ENCODE results near the gene TEDC1. TPM values are rescaled to one million over a fixed set of nuclear protein-coding genes. Genes with fewer than 3 reads are reported as not detected.

Gene TEDC1
- total RNA-seq, 1 donor from 2014 or later: 3.8 TPM

DNA sequence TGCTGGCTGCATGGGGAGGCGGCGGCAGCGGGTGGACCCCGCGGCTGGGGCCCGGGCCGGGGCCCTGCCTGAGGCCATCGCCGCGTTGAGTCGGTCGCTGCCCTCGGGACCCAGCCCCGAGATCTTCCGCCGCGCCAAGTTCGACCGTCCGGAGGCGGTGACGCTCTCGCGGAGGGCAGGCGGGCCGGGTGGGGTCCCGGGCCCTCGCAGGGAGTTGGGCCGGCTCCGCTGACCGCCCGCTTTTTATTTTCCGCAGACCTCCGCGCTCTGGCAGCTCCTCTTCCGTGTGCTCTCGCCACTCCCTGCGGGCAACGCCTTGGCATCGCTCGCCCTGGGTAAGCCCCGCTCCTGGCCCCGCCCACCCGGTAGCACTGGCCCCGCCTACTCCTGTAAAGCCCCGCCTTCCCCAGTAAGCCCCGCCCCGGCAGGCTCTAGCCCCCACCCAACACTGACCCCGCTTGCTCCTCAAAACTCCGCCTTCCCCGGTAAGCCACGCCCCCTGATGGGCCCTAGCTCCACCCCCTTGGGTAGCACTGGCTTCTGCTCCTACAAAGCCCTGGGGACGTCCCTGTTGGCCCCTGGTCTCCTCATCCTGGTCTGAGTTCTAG, 424 bp downstream of the TEDC1 start:
- peak; percentile 88 for DNase-seq (ENCODE audit: low spot score)
- intact Hi-C loops (cut with DNase I): loop anchor here (2.0 to 5.0 kb wide), 2 partner anchors 17 to 36 kb away; partner anchors contain the start of genes CRIP2 and TMEM121

DNA sequence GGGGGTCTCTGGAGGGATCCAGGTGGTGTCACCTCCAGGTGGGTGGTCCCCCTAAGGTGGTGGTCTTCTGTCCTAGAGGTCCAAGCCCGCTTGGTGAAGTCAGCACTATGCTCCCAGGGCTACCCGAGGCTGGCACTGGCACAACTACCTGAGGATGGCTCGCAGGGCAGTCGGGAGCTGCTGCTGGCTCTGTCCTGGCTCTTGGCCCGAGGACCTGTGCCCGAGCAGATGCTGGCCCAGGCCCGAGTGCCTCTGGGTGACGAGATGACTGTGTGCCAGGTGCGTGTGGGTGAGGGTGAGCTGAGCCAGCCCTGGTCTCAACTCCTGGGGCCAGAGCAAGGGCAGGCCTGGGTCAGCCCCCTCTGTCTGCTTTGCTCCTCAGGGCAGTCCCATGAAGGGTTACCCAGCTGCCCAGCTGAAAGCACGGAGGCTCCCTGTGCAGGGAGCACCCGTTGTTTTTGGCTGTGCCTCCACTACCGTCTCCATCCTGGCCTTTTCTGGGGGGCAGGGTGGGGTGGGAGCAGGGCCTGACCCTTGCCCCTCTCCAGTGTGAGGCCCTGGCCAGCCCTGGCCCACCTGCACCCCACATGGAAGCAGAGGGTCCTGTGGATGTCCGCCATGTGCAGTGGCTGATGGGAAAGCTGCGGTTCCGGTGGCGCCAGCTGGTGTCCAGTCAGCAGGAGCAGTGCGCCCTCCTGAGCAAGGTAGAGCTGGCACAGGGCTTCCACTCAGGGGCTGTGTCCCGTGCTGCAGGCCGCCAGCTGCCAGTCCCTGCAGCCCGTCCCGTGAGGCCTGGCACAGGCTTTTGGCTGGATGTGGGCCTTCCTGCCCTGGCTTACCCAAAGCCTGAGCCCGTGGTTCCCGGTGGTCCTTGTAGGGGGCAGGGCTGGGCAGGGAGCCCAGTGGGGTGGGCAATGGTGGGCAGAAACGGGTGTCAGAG, 1.3 kb downstream of the TEDC1 start:
- no peak for DNase-seq (ENCODE audit: low spot score)
- intact Hi-C loops (cut with DNase I): loop anchor here (5.0 kb wide), 1 partner anchor 35 kb away; the partner anchor contains the start of gene TMEM121

DNA sequence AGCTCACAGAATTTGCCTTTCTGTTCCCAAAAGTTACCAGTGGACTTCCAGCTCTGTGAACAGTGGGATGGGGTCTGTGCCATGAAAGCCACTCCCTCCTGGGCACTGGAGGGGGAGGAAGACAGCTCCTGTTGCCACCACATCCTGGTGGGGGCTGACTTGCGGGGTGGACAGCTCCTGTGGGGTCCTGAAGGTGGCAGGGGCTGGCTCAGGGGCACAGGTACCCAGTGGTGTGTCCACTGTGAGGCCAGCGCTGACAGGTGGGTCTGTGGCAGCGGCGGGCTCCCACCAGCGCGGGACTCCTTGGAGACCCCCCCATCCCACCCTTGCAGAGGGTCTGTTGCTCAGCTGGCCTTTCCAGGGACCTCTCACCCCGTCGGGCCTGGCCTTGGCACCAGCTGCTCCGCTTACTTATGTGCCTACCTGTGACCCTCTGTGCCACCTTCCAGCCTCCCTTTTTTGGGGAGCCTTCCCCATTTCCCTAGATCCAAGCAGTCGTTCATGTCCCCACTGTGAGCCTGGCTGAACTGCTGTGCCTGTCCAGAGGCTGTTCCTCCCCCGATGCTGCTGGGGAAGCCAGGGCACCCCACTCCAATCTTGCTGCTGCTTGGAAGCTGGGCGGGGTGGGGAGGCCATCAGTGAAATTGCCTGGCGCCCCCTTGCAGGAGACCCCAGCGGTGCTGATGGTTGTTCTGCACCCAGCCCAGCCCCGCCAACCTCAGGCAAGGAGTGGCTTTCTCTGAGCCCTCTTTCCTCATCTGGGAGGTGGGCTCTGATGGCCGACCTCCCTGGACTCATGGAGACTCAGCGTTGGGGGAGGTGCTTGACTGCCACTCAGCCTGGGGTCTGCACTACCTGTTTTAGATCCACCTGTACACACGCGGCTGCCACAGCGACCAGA, 2.2 kb downstream of the TEDC1 start:
- peak; percentile 74 for DNase-seq (ENCODE audit: low spot score)
- intact Hi-C loops (cut with DNase I): loop anchor here (5.0 kb wide), 1 partner anchor 34 kb away; the partner anchor contains the start of gene TMEM121

DNA sequence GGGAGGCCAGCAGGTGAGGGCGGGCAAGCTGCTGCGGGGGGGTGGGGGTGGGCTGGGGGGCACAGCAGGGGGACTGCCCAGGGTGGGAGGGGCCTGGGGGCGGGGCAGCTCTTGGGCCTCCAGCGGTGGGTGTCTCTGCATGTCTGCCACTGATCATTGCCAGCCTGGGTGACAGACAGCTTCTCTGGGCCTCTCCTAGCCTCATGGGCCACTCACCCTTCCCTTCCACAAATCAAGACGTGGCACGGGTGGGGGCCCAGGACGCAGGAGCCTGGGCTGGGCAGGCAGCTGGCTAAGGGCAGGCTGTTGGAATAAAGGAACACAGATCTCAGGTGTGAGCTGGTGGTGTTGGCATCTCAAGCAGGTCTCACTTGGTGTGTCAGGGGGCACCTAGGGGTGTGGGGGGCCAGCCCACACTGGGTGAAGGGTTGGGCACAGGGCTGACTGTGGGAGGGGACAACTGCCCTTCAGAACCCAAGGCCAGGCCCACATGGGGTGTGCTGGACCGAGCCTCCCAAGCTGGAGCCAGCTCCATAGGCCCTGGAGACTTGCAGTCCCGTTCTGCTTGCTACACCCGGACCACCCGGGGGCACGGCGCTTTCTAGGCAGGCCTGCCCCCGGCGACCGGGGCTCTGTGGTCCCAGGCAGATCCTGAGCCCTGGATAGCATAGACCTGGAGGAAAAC, 3.0 kb downstream of the TEDC1 start:
- intact Hi-C loops (cut with DNase I): loop anchor here (5.0 kb wide), 1 partner anchor 33 kb away; the partner anchor contains the start of gene TMEM121
- DNase-seq (ENCODE audit: low spot score): no peak

DNA sequence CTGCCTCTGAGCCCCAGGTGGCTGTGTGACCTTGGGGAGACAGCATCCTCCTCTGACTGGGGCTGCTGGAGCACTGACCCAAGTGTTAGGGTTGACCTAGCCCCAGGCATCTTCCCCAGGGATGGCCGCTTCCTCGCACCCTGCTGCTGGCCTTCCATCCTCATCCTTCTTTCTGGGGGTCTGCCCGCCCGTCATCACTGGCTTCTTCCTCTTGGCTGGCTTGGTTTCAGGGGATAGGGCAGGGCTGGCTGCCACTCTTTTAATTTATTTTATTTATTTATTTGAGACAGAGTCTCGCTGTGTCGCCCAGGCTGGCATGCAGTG, 3.5 kb downstream of the TEDC1 start:
- DNase-seq (ENCODE audit: low spot score): no peak
- intact Hi-C loops (cut with DNase I): loop anchor here (5.0 kb wide), 1 partner anchor 33 kb away; the partner anchor contains the start of gene TMEM121

DNA sequence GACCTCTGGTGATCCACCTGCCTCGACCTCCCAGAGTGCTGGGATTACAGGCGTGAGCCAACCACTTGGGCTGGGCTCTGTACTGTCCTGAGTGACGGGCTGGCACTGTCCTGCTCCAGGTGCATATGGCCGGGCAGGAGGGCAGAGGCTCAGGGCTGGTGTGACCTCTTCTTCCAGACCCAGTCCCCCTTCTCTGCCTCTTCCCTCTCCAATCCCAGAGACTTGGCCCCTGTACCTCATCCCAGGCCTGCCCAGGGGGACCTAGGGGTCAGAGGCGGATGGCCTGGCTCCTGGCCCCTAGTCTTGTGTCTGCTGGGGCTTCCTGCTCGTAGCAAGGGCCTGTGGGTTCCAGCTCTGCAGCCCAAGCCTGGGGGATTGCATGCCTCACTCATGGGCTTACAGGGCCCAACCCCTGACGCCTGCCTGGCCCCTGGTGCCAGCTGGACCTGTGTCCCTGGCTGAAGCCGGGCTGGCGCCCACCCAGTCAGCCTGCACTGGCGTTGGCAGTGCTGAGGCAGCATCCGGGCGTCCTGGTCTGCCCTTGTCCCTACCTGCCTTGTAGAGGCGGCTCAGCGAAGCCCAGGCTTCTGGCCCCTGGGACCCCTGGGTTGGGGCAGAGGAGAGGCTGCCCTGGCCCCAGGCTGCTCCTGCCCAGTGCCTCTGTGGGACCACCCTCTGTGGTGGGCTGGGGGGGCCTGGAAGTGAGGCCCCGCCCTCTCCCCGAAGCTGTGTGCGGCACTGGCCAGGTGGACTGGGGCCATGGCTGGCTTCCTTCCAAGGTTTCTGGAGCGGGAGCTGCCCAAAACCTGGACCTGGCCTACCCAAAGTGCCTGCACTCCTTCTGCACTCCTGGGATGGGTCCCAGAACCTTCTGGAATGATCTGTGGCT, 4.3 kb downstream of the TEDC1 start:
- intact Hi-C loops (cut with DNase I): no loop called here
- no peak for DNase-seq (ENCODE audit: low spot score)

DNA sequence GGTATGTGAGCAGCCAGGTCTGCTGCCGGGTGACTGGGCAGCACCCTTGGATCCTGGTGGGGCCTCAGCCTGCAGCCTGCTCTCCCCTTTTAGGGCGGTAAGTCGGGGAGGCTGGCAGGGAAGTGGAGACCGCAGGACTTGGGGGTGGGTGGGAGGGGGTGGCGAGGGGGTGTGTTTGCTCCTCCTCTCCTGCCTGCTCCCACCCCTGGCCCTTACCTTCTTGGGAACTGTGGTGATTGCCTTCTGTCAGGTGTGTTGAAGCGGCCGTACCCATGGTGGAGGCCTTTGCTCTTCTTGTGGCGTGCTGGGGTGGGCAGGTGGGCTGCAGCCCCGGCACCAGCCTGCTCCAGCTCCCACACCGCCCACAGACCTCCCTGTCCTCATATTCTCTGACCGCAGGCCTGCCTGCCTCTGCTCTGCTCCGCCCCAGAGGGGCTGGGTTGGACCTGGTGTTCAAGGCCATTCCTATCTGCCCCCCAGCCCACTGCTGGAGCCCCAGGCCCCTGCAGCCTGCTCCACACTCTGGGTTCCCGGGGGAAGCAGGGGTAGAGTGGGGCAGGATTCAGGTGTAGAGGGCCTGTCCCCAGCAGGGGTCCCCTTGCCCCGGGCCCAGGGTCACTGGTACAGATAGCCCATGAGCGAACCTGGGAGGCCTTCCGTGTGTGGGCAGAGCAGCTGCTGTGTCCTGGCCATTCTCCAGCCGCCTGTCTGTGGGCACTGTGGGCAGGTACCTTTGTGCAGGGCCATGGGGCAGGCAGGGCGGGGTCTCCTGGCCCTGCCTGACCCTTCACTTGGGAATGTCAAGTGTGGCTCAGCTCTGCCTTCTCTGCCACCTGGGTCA, 5.2 kb downstream of the TEDC1 start:
- no peak for DNase-seq (ENCODE audit: low spot score)
- intact Hi-C loops (cut with DNase I): no loop called here

DNA sequence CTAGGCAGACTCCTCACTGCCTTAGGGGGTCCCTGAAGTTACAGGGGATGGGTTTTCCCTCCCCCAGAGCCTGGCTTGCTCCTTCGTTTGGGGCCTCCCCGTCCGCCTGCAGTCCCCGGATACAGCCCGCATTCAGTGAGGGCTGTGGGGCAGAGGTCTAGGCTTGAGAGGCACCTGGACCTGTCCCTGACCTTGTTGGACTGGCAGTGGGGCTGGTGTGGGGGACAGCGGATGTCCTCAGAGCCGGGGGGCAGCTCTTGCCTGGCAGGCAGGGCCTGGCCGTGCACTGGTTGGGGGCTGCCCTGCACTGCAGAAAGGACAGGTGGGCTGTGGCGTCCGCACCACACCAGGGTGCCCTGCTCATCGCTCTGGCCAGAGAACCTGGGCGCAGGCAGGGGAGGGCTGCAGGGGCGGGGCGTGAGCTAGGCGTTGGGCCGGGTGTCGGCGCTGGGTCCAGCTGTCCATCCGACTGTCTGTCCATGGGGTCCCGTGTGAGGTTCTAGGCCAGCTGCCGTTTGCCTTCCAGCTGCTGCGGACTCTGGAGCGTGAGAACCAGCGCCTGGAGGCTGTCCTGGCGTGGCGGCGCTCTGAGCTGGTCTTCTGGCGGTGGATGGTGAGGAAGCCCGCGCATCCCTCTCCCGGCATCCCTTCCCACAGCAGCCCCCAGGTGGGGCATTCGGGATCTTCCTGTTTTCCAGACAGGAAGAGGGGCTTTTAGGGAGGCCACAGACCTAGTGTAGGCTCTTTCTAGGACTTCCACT, 6.0 kb downstream of the TEDC1 start:
- intact Hi-C loops (cut with DNase I): no loop called here
- no peak for DNase-seq (ENCODE audit: low spot score)

DNA sequence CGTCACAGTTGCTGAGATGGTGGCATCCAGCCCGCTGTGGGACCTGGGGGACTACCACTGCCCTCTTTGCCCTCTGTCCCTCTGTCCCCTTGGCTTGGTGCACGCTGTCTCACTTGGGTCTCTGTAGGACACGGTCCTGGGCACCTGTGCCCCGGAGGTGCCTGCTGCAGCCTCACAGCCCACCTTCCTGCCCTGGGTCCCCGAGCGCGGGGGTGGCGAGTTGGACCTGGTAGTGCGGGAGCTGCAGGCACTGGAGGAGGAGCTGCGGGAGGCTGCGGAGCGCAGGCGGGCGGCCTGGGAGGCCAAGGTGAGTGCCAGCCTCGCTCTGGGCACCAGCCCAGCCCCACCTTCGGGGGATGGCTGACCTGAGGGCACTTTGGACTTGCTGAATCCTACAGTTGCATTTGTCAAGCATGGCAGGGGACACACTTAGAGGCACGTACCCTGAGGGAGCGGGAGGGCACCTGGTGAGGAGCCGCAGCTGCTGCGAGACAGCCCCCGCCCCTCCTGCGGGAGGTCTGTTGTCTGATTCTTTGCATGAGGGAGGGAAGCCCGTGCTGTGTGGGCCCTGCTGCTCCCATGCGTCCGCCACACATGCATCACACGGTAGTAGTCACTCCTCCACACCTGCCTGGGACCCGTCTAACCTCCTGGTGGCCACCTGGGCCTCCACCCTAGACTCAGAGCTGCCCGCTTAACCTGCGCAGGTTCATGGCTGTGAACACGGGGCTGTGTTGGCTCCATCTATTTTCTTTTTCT, 6.8 kb downstream of the TEDC1 start:
- no peak for DNase-seq (ENCODE audit: low spot score)
- intact Hi-C loops (cut with DNase I): no loop called here

DNA sequence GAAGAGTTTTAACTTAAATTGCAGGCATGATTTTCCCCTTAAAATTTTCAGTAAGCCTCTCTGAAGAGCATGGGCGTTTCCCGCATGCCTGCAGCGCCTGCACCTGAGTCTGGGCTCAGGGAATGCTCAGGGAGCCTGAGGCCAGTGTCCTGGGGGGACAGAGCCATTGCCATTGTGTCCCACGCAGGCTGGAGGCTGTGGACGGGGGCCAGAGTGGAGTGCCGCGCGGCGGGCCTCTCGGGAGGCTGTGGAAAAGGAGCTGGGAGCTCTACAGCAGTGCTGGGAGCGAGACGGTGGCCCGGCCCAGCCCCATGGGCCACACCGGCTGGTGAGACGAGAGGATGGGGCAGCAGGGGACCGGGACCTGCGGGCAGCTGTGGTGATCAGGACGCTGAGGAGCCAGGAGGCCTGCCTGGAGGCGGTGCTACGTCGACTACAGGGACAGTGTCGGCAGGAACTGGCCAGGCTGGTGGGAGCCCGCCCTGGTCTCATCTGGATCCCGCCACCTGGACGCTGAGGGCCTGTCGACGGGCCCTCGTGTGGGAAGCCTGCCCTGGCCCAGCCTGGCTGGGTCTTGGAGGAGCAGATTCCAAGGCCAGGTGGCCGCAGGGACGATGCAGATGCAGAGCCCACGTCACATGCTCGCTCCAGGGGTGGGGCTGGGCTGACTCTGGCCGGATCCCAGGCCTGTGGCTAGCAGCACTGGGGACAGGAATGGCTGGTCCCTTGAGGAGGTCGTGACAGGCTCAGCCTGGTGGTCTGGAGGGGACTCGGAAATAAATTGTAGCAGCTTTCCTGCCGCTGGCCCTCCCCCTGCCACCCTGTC, 7.6 kb downstream of the TEDC1 start:
- no peak for DNase-seq (ENCODE audit: low spot score)
- intact Hi-C loops (cut with DNase I): no loop called here

DNA sequence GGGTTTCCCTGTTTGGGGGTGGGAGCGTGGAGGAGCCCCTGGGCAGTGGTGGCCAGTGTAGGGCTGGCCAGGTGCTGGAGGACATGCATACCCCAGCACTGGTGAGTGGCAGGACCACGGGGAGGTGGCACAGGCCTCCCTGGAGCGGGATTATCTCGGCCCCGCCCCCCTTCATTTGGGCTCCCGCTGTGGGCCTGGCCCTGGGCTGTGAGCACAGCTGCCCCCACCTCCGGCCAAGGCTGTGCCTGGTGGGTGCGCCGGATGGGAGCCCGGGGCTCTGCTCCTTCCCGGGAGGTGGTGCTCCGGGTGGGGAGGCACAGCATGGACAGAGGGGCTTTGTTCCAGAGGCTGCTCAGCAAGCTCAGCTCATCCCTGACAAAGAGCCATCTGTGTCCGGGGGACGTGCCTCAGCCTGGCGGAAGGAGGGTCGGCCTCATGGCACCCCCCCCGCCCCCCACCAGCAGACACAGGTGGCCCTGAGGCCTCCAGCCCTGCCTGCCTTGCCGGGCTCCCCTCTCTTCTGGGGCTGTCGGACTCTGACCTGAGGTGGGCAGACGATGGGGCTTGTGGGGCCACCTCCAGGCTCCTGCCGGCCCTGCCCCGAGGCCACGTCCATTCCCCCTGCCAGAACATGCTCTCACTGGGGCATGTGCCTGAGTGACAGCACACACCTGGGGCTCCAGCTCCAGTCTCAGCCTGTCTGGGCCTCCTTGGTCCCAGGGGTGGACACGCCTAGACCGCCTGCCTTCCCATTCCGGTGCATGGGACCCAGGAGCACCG, 8.4 kb downstream of the TEDC1 start:
- intact Hi-C loops (cut with DNase I): no loop called here
- no peak for DNase-seq (ENCODE audit: low spot score)

DNA sequence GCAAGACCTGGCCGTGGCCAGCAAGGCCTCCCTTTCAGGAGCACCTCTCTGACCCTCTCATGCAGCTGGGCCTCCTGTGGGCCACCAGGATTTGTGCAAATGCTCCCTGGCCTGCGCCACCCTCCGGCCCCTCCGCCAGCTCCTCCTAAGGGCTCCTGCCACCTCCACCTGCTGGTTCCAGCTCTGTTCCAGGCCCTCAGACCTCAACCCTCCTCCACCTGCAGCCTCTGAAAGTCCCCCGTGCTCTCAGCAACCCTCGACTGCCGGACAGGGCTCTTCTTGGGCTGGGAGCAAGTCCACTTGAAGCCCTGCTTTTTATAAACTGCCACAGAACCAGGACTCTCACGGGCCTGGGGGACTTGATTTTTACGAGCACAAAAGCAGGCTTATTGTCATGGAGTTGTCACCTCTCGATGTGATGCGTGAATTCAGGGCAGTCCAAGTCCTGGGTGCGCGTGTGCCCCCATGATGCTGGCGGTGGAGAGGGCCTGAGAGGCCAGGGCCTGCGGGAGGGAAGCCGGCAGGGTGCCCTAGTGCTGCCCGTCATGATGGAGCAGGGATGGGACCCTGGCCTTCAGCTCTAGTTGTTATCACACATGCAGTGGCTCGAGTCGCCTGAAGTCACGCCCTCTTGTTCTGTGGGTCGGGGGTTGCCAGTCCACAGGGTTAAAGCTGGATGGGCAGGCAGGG, 9.1 kb downstream of the TEDC1 start:
- no peak for DNase-seq (ENCODE audit: low spot score)
- intact Hi-C loops (cut with DNase I): no loop called here

DNA sequence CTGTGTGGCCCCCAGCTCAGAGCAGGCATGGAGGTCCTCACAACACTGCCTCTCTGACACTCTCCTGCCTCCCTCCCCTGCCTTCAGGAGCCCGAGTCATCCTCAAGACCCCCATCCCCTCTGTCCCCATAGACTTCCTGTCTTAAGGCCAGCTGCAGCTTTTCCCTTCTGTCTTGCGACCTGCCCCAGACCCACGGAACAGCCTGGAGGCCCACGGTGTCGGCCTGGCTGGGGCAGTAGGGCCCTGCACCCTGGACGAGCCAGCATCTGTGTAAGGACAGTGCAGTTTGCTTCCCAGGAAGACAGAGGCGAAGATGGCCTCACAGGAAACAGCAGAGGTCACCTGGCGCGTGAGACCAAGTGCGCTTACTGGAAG, 9.7 kb downstream of the TEDC1 start:
- no peak for DNase-seq (ENCODE audit: low spot score)
- intact Hi-C loops (cut with DNase I): no loop called here
